AG09319 (cell line): Measurements from ENCODE around the gene GRK1.

Experiments
- DNase-seq: peaks from one replicate; pipeline ENCODE4 v3.0.0-alpha.2; 2010; ENCODE audit warnings: low read depth; ENCODE audit errors: extremely low read depth
- CTCF ChIP-seq: IDR thresholded peaks from 2 replicates; pipeline ENCODE4 v1.5.1; 2011; ENCODE audit warnings: low read depth, mild to moderate bottlenecking, inconsistent platforms, low read length, moderate library complexity

GRK1 gene

GRCh38 chr13:113652404-113653263, 14.4 kb upstream of the GRK1 start:
- no peak for DNase-seq
- no peak for TF ChIP-seq CTCF

- DNase-seq: no peak
- TF ChIP-seq CTCF: no peak
Measured at GRCh38 chr13:113653264-113654174, 13.5 kb upstream of the GRK1 start.

- TF ChIP-seq CTCF: no peak
- DNase-seq: no peak
Measured at GRCh38 chr13:113654175-113654560, 12.9 kb upstream of the GRK1 start.

- TF ChIP-seq CTCF: no peak
- no peak for DNase-seq
Measured at GRCh38 chr13:113654591-113655345, 12.3 kb upstream of the GRK1 start.

- DNase-seq: no peak
- TF ChIP-seq CTCF: no peak
Measured at GRCh38 chr13:113655346-113656002, 11.5 kb upstream of the GRK1 start.

- DNase-seq: no peak
- no peak for TF ChIP-seq CTCF
Measured at GRCh38 chr13:113656003-113656588, 10.9 kb upstream of the GRK1 start.
